ENCODE measurements around the gene CCDC33. TPM values are rescaled to one million over a fixed set of nuclear protein-coding genes. Genes with fewer than 3 reads are reported as not detected.

CCDC33 gene
- total and polyA plus RNA-seq, 8 donors = 0.58 to 9.4 (median 0.73) TPM; not detected in 5

- DNase-seq = no peak
- 59 to 64% (median 63%) methylated on average over 3 to 4 of the region's 4 CpGs for WGBS, 5 donors
- intact Hi-C loops (cut with DNase I; ENCODE audit: low total_unique reads) = no loop called here
These were observed 8.8 kb downstream of the CCDC33 start for GRCh38 chr15:74244822-74245341.

GRCh38 chr15:74245342-74245931 is 9.3 kb downstream of the CCDC33 start:
- Histone ChIP-seq H3K27me3 (peaks cover 0 to 30% (median 5%) of the 10 kb centered on the region in 3 donors), H3K9me3 (no peaks in the 10 kb centered on the region), H3K4me1 (peaks cover 28 to 41% (median 33%) of the 10 kb centered on the region in 4 donors), H3K4me3 (peak overlapping the region; percentile 1 to 11 (median 2)), H3K36me3 (no peaks in the 10 kb centered on the region), H3K27ac (no peak overlapping the region)
- TF ChIP-seq POLR2AphosphoS5 (IDR thresholded peaks at IDR 0.05) (no peak), POLR2A (IDR thresholded peaks at IDR 0.05) (no peak)
- DNase-seq = peak in 1 of 2 donors; percentile 71
- intact Hi-C loops (cut with DNase I; ENCODE audit: low total_unique reads) = no loop called here
- WGBS, 5 donors = 4 to 14% (median 7%) methylated on average over 15 to 36 of the region's 36 CpGs

More at GRCh38 chr15:74244822-74245341, 8.8 kb downstream of the CCDC33 start:
- no peak overlapping the region for H3K27ac ChIP-seq
- no peaks in the 10 kb centered on the region for H3K36me3 ChIP-seq
- no peak overlapping the region for H3K4me3 ChIP-seq
- H3K27me3 ChIP-seq = peaks cover 0 to 30% (median 5%) of the 10 kb centered on the region in 3 donors
- H3K4me1 ChIP-seq = peaks cover 32 to 47% (median 38%) of the 10 kb centered on the region in 4 donors
- TF ChIP-seq POLR2AphosphoS5 (IDR thresholded peaks at IDR 0.05) (no peak), POLR2A (IDR thresholded peaks at IDR 0.05) (no peak), CTCF (IDR thresholded peaks at IDR 0.05) (no peak), EP300 (IDR thresholded peaks at IDR 0.05) (no peak)
- no peaks in the 10 kb centered on the region for H3K9me3 ChIP-seq

GRCh38 chr15:74250266-74250665 is 14.1 kb downstream of the CCDC33 start:
- H3K4me3 ChIP-seq = no peak overlapping the region
- H3K4me1 ChIP-seq = peaks cover 6 to 30% (median 13%) of the 10 kb centered on the region in 4 donors
- peak overlapping the region in 2 of 5 donors; percentile 37 to 46 for H3K27ac ChIP-seq
- H3K27me3 ChIP-seq = peaks cover 0 to 18% (median 5%) of the 10 kb centered on the region in 3 donors
- H3K9me3 ChIP-seq = no peaks in the 10 kb centered on the region
- TF ChIP-seq EP300 (IDR thresholded peaks at IDR 0.05) = no peak
- TF ChIP-seq CTCF (IDR thresholded peaks at IDR 0.05) = no peak
- TF ChIP-seq POLR2A (IDR thresholded peaks at IDR 0.05) = no peak
- no peak for TF ChIP-seq POLR2AphosphoS5 (IDR thresholded peaks at IDR 0.05)
- no peaks in the 10 kb centered on the region for H3K36me3 ChIP-seq
- intact Hi-C loops (cut with DNase I; ENCODE audit: low total_unique reads) = no loop called here
- 81 to 89% (median 82%) methylated on average over 6 of the region's 6 CpGs for WGBS, 5 donors
- DNase-seq = no peak

GRCh38 chr15:74251131-74251811 is 15.1 kb downstream of the CCDC33 start:
- peaks cover 0 to 21% (median 6%) of the 10 kb centered on the region in 4 donors for H3K4me1 ChIP-seq
- peak in 1 of 2 donors; percentile 93 for DNase-seq
- H3K36me3 ChIP-seq = no peaks in the 10 kb centered on the region
- no peaks in the 10 kb centered on the region for H3K9me3 ChIP-seq
- intact Hi-C loops (cut with DNase I; ENCODE audit: low total_unique reads) = no loop called here
- peak overlapping the region in 3 of 5 donors; percentile 19 to 46 (median 37) for H3K27ac ChIP-seq
- no peak overlapping the region for H3K4me3 ChIP-seq
- WGBS, 5 donors = 31 to 74% (median 39%) methylated on average over 4 to 5 of the region's 5 CpGs
- TF ChIP-seq POLR2AphosphoS5 (IDR thresholded peaks at IDR 0.05) (peak in 1 of 3 donors; percentile 5), POLR2A (IDR thresholded peaks at IDR 0.05) (no peak), CTCF (IDR thresholded peaks at IDR 0.05) (no peak)
- peaks cover 0 to 18% (median 0%) of the 10 kb centered on the region in 3 donors for H3K27me3 ChIP-seq
